HepG2 (cell line): ENCODE results near the gene RUSF1. TPM values are rescaled to one million over a fixed set of nuclear protein-coding genes. Genes with fewer than 3 reads are reported as not detected.

Experiments used
- CBFB ChIP-seq: sonication (generic); formaldehyde crosslinking; IDR thresholded peaks from 2 replicates; pipeline ENCODE4 v1.4.0; 2020; ENCODE audit warnings: missing genetic modification reagents
- FOXP4 ChIP-seq: sonication (generic); formaldehyde crosslinking; IDR thresholded peaks from 2 replicates; pipeline ENCODE4 v1.4.0; 2020; ENCODE audit warnings: missing genetic modification reagents
- GABPA ChIP-seq, 2 experiments: IDR thresholded peaks; 2 replicates each; pipeline ENCODE4 v1.6.1; 2011 to 2016; ENCODE audit warnings: low read depth in 2 of 2, low read length in 1 of 2, missing biosample characterization in 1 of 2, missing genetic modification characterization in 1 of 2
- HCFC1 ChIP-seq: fragments of 150-350 bp; IDR thresholded peaks from 2 replicates; pipeline ENCODE4 v1.6.1; 2014; ENCODE audit warnings: low read depth, low read length
- HIVEP1 ChIP-seq: sonication (generic); formaldehyde crosslinking; IDR thresholded peaks from 2 replicates; pipeline ENCODE4 v1.4.0; 2020; ENCODE audit warnings: mild to moderate bottlenecking, missing genetic modification reagents
- KDM2A ChIP-seq: sonication (generic); formaldehyde crosslinking; IDR thresholded peaks from 2 replicates; pipeline ENCODE4 v1.4.0; 2020; ENCODE audit warnings: low read depth, missing genetic modification reagents, borderline replicate concordance
- MYC ChIP-seq: sonication (generic); formaldehyde crosslinking; IDR thresholded peaks from 2 replicates; pipeline ENCODE4 v1.9.0; 2021; ENCODE audit warnings: missing genetic modification reagents, borderline replicate concordance
- PATZ1 ChIP-seq: sonication (generic); formaldehyde crosslinking; IDR thresholded peaks from 2 replicates; pipeline ENCODE4 v1.4.0; 2020; ENCODE audit warnings: missing genetic modification reagents
- POGZ ChIP-seq: sonication (generic); formaldehyde crosslinking; IDR thresholded peaks from 2 replicates; pipeline ENCODE4 v1.4.0; 2020; ENCODE audit warnings: mild to moderate bottlenecking, missing genetic modification reagents
- POLR2G ChIP-seq: fragments of 200-400 bp; formaldehyde crosslinking; IDR thresholded peaks from 2 replicates; pipeline ENCODE4 v1.6.1; 2018; ENCODE audit warnings: mild to moderate bottlenecking, low read depth, low read length, moderate library complexity
- PTBP1 ChIP-seq: fragments of 200-400 bp; formaldehyde crosslinking; IDR thresholded peaks from 2 replicates; pipeline ENCODE4 v1.6.1; 2018; ENCODE audit warnings: low read length, low read depth; ENCODE audit not compliant: poor library complexity, severe bottlenecking
- RXRB ChIP-seq: IDR thresholded peaks from 2 replicates; pipeline ENCODE4 v1.6.1; 2016; ENCODE audit warnings: borderline replicate concordance, missing genetic modification reagents, missing compliant biosample characterization
- SMAD9 ChIP-seq: sonication (generic); formaldehyde crosslinking; IDR thresholded peaks from 2 replicates; pipeline ENCODE4 v1.5.1; 2020; ENCODE audit warnings: mild to moderate bottlenecking, missing genetic modification reagents
- SP1 ChIP-seq, 2 experiments: fragments of 450-650 bp in 1 of 2; sonication (generic) in 1 of 2; formaldehyde crosslinking in 1 of 2; IDR thresholded peaks; 2 replicates each; pipeline versions ENCODE4 v1.4.0 to v1.6.1; 2016 to 2020; ENCODE audit warnings: missing genetic modification reagents in 1 of 2
- TRIM24 ChIP-seq: sonication (generic); formaldehyde crosslinking; IDR thresholded peaks from 2 replicates; pipeline ENCODE4 v1.8.0; 2022; ENCODE audit warnings: mild to moderate bottlenecking, missing genetic modification reagents
- ZMYM4 ChIP-seq: sonication (generic); formaldehyde crosslinking; IDR thresholded peaks from 2 replicates; pipeline ENCODE4 v1.8.1; 2023; ENCODE audit warnings: mild to moderate bottlenecking, missing genetic modification reagents
- ZNF614 ChIP-seq: IDR thresholded peaks from 2 replicates; pipeline ENCODE4 v1.6.1; 2018; ENCODE audit warnings: missing biosample characterization, missing genetic modification reagents, inconsistent platforms, borderline replicate concordance
- ZNF792 ChIP-seq: IDR thresholded peaks from 2 replicates; pipeline ENCODE4 v1.6.1; 2016
- polyA plus RNA-seq, 8 experiments: library from polyadenylated mRNA; depleted of rRNA in 3 of 8; stranded (reverse) in 7 of 8; unstranded in 1 of 8; fragments of >200 nt; fragmentation: Illumina TruSeq in 4 of 8; extraction: Trizol in 4 of 8; gene quantifications; 2 replicates each; pipeline versions ENCODE4 v1.2.1 to v1.2.3, GENCODE V29; 2011 to 2016; ENCODE audit warnings: low read depth in 4 of 8, missing spikeins in 1 of 8, mixed read lengths in 1 of 8; ENCODE audit not compliant: insufficient read depth in 1 of 8
- total RNA-seq, 5 experiments: library from RNA; depleted of rRNA; stranded (reverse); fragments of >200 nt; fragmentation: Illumina TruSeq; extraction: Trizol; gene quantifications; 2 replicates each; pipeline ENCODE4 v1.2.3, GENCODE V29; 2016; ENCODE audit warnings: low read depth in 1 of 5
- TF ChIP-seq, protein P1 (sequence below): sonication (generic); formaldehyde crosslinking; IDR thresholded peaks from 2 replicates; pipeline ENCODE4 v1.8.0; 2022; ENCODE audit warnings: mild to moderate bottlenecking, missing genetic modification reagents; ENCODE audit not compliant: insufficient replicate concordance
- TF ChIP-seq, protein P2 (sequence below): sonication (generic); formaldehyde crosslinking; IDR thresholded peaks from 2 replicates; pipeline ENCODE4 v1.5.1; 2020; ENCODE audit warnings: mild to moderate bottlenecking, missing genetic modification reagents, moderate library complexity

Gene RUSF1
- total and polyA plus RNA-seq, 2 of the 13 experiments (the other 11 are each of a cell fraction or from before 2014, with no cell fraction given): 40.8 to 50.2 TPM

- TF ChIP-seq ZMYM4: peak; percentile 61
- TF ChIP-seq HCFC1: no peak
- peak; percentile 54; the same call in 1 of the 2 replicates for TF ChIP-seq PATZ1 (CRISPR knock-in tag)
- no peak for TF ChIP-seq SMAD9 (CRISPR knock-in tag)
- TF ChIP-seq TRIM24: no peak
- no peak for TF ChIP-seq GABPA (IDR thresholded peaks at IDR 0.05; ENCODE audit: low read depth, low read length)
- TF ChIP-seq GABPA (CRISPR knock-in tag; IDR thresholded peaks at IDR 0.05; ENCODE audit: low read depth): no peak
- TF ChIP-seq POGZ (CRISPR knock-in tag): 0 out of 2 replicates have a peak, but pooled peaks have one; percentile 15
- no peak for TF ChIP-seq FOXP4 (CRISPR knock-in tag)
- no peak for TF ChIP-seq HIVEP1 (CRISPR knock-in tag)
- TF ChIP-seq SP1 (IDR thresholded peaks at IDR 0.05): no peak
- no peak for TF ChIP-seq SP1 (CRISPR knock-in tag; IDR thresholded peaks at IDR 0.05)
- no peak for TF ChIP-seq PTBP1
- TF ChIP-seq ZNF792 (CRISPR knock-in tag): peak; percentile 72
- TF ChIP-seq ZNF614 (CRISPR knock-in tag): 0 out of 2 replicates have a peak, but pooled peaks have one; percentile 30
- peak; percentile 46; the same call in 1 of the 2 replicates for TF ChIP-seq MYC
- TF ChIP-seq POLR2G: peak; percentile 56
- TF ChIP-seq KDM2A (CRISPR knock-in tag): peak; percentile 73; the same call in 1 of the 2 replicates
- TF ChIP-seq RXRB (CRISPR knock-in tag): peak; percentile 58; the same call in 1 of the 2 replicates
- TF ChIP-seq CBFB (CRISPR knock-in tag): no peak
- TF ChIP-seq, protein P1, sequence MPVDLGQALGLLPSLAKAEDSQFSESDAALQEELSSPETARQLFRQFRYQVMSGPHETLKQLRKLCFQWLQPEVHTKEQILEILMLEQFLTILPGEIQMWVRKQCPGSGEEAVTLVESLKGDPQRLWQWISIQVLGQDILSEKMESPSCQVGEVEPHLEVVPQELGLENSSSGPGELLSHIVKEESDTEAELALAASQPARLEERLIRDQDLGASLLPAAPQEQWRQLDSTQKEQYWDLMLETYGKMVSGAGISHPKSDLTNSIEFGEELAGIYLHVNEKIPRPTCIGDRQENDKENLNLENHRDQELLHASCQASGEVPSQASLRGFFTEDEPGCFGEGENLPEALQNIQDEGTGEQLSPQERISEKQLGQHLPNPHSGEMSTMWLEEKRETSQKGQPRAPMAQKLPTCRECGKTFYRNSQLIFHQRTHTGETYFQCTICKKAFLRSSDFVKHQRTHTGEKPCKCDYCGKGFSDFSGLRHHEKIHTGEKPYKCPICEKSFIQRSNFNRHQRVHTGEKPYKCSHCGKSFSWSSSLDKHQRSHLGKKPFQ (CRISPR knock-in tag): no peak
- TF ChIP-seq, protein P2, sequence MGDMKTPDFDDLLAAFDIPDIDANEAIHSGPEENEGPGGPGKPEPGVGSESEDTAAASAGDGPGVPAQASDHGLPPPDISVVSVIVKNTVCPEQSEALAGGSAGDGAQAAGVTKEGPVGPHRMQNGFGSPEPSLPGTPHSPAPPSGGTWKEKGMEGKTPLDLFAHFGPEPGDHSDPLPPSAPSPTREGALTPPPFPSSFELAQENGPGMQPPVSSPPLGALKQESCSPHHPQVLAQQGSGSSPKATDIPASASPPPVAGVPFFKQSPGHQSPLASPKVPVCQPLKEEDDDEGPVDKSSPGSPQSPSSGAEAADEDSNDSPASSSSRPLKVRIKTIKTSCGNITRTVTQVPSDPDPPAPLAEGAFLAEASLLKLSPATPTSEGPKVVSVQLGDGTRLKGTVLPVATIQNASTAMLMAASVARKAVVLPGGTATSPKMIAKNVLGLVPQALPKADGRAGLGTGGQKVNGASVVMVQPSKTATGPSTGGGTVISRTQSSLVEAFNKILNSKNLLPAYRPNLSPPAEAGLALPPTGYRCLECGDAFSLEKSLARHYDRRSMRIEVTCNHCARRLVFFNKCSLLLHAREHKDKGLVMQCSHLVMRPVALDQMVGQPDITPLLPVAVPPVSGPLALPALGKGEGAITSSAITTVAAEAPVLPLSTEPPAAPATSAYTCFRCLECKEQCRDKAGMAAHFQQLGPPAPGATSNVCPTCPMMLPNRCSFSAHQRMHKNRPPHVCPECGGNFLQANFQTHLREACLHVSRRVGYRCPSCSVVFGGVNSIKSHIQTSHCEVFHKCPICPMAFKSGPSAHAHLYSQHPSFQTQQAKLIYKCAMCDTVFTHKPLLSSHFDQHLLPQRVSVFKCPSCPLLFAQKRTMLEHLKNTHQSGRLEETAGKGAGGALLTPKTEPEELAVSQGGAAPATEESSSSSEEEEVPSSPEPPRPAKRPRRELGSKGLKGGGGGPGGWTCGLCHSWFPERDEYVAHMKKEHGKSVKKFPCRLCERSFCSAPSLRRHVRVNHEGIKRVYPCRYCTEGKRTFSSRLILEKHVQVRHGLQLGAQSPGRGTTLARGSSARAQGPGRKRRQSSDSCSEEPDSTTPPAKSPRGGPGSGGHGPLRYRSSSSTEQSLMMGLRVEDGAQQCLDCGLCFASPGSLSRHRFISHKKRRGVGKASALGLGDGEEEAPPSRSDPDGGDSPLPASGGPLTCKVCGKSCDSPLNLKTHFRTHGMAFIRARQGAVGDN (CRISPR knock-in tag): peak; percentile 61
Observed at GRCh38 chr16:31451681-31452351, 56.4 kb downstream of the RUSF1 start (continued).
